ENCODE measurements around the gene PASD1.

DNA sequence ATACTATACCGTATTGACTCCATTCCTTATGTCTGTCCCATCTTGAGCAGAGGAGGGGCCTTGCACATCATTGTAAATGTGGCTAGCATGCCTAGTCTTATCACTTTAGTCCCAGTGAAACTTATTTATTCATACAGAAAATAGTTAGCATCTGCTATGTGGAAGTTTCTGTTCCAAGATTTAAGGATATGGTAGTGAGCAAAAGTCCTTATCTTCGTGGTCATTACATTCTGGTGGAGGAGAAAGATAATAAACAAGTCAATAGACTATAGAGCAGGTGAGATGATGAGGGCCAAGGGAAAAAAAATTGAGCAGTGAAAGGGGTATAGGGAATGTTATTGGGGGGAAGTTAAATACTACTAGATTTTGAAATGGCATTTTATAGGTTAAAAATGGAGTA, 68.3 kb downstream of the PASD1 start:
- TF ChIP-seq RAD21 (IDR thresholded peaks at IDR 0.05; ENCODE audit: insufficient read depth, low read depth, low read length): no peak
- TF ChIP-seq RCOR1 (conservative IDR thresholded peaks at IDR 0.05; ENCODE audit: low read depth, low read length): no peak
- no peak for TF ChIP-seq PAX8 (IDR thresholded peaks at IDR 0.05)
- no peak for TF ChIP-seq MEF2B (IDR thresholded peaks at IDR 0.05; ENCODE audit: partially characterized antibody, poor library complexity, severe bottlenecking)
- no peak for TF ChIP-seq SP1 (IDR thresholded peaks at IDR 0.05; ENCODE audit: low read depth, low read length)
- TF ChIP-seq ESRRA (IDR thresholded peaks at IDR 0.05; ENCODE audit: low read length): no peak
- TF ChIP-seq, protein P1, sequence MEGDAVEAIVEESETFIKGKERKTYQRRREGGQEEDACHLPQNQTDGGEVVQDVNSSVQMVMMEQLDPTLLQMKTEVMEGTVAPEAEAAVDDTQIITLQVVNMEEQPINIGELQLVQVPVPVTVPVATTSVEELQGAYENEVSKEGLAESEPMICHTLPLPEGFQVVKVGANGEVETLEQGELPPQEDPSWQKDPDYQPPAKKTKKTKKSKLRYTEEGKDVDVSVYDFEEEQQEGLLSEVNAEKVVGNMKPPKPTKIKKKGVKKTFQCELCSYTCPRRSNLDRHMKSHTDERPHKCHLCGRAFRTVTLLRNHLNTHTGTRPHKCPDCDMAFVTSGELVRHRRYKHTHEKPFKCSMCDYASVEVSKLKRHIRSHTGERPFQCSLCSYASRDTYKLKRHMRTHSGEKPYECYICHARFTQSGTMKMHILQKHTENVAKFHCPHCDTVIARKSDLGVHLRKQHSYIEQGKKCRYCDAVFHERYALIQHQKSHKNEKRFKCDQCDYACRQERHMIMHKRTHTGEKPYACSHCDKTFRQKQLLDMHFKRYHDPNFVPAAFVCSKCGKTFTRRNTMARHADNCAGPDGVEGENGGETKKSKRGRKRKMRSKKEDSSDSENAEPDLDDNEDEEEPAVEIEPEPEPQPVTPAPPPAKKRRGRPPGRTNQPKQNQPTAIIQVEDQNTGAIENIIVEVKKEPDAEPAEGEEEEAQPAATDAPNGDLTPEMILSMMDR (IDR thresholded peaks at IDR 0.05 in 2 of 3, conservative IDR thresholded peaks at IDR 0.05 in 1 of 3; ENCODE audit: control insufficient read depth in 2 of 3, extremely low read depth in 1 of 3, insufficient read depth in 1 of 3, low read depth in 3 of 3, low read length in 3 of 3): no peak
- TF ChIP-seq MEF2A (IDR thresholded peaks at IDR 0.05; ENCODE audit: insufficient read depth, low read depth, low read length): no peak
- TF ChIP-seq, protein P2, sequence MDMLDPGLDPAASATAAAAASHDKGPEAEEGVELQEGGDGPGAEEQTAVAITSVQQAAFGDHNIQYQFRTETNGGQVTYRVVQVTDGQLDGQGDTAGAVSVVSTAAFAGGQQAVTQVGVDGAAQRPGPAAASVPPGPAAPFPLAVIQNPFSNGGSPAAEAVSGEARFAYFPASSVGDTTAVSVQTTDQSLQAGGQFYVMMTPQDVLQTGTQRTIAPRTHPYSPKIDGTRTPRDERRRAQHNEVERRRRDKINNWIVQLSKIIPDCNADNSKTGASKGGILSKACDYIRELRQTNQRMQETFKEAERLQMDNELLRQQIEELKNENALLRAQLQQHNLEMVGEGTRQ (IDR thresholded peaks at IDR 0.05; ENCODE audit: borderline replicate concordance, low read depth, low read length): no peak
- no peak for TF ChIP-seq POLR2AphosphoS5 (IDR thresholded peaks at IDR 0.05; ENCODE audit: low read length)
- no peak for TF ChIP-seq LARP7 (IDR thresholded peaks at IDR 0.05)
